ENCODE data around the gene ARF1.

ARF1 gene

GRCh38 chr1:228102791-228103620 is 20.5 kb downstream of the ARF1 start, which contains the start of gene C1orf35:
TSS of gene C1orf35 (minus strand) at chr1:228103325. CDS start at chr1:228103227, 98 bp downstream.
- Histone ChIP-seq H3K4me1 (ENCODE audit: control insufficient read depth in 1 of 2, insufficient read depth in 2 of 2, low read length in 2 of 2) (peaks cover 23 to 41% of the 10 kb centered on the region in 2 donors), H3K36me3 (ENCODE audit: control insufficient read depth in 1 of 2, insufficient read depth in 2 of 2, low read length in 2 of 2) (peaks cover 31 to 48% of the 10 kb centered on the region in 2 donors), H3K9ac (ENCODE audit: low read depth in 1 of 2, low read length in 2 of 2) (peak within 1 kb of the TSS; percentile 69 to 84), H3K27me3 (ENCODE audit: control insufficient read depth in 1 of 2, insufficient read depth in 2 of 2, low read length in 2 of 2) (no peaks in the 10 kb centered on the region), H3K27ac (ENCODE audit: low read depth, low read length) (peak within 1 kb of the TSS; percentile 73), H3K4me3 (ENCODE audit: low read depth in 1 of 2, low read length in 2 of 2) (peak within 1 kb of the TSS; percentile 80 to 86), H3K9me3 (ENCODE audit: control insufficient read depth in 1 of 2, low read length in 2 of 2) (no peaks in the 10 kb centered on the region)

DNA sequence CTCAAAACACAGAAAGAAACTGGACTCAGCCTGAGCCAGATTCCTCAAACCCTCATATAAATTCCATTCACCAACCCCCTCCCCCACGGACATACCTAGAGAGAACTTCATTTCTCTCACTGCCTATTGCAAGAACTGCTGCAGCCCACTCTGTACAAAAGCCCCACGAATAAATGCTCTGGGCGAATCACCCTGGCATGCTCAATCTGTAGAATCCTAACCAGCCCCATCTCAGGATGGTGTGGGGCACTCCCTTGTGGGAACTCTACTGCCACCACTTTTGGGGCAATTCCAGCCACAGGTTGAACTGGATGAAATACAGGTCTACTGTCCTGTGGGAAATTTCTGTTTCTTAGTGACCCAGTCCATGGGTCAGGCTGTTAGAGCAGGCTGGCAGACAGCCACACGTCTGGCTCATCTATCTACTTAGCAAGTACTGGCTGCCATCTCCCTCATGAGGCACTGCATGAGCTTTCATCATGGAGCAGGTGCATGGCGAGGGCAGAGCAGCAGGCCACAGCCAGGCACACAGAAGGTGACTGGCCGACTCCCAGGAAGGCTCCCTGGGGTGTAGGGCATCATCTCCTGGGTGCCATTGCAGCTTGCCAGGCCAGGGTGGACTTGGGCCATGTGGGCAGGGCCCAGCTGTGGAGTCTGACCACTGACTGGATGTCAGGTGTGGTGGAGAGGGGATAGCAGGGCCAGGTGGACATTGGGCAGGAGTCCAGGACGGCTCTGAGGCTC is 22.2 kb downstream of the ARF1 start:
- no peaks in the 10 kb centered on the region for H3K27me3 ChIP-seq (ENCODE audit: control insufficient read depth in 1 of 2, insufficient read depth in 2 of 2, low read length in 2 of 2)
- no peak overlapping the region for H3K4me3 ChIP-seq (ENCODE audit: low read depth in 1 of 2, low read length in 2 of 2)
- H3K4me1 ChIP-seq (ENCODE audit: control insufficient read depth in 1 of 2, insufficient read depth in 2 of 2, low read length in 2 of 2) = peaks cover 29 to 42% of the 10 kb centered on the region in 2 donors
- no peak overlapping the region for H3K27ac ChIP-seq (ENCODE audit: low read depth, low read length)
- no peak overlapping the region for H3K9ac ChIP-seq (ENCODE audit: low read depth in 1 of 2, low read length in 2 of 2)
- H3K36me3 ChIP-seq (ENCODE audit: control insufficient read depth in 1 of 2, insufficient read depth in 2 of 2, low read length in 2 of 2) = peaks cover 17 to 31% of the 10 kb centered on the region in 2 donors
- no peaks in the 10 kb centered on the region for H3K9me3 ChIP-seq (ENCODE audit: control insufficient read depth in 1 of 2, low read length in 2 of 2)

GRCh38 chr1:228105270-228105995 is 22.9 kb downstream of the ARF1 start:
- H3K9me3 ChIP-seq (ENCODE audit: control insufficient read depth in 1 of 2, low read length in 2 of 2) = no peaks in the 10 kb centered on the region
- H3K9ac ChIP-seq (ENCODE audit: low read depth in 1 of 2, low read length in 2 of 2) = no peak overlapping the region
- H3K4me1 ChIP-seq (ENCODE audit: control insufficient read depth in 1 of 2, insufficient read depth in 2 of 2, low read length in 2 of 2) = peaks cover 36 to 48% of the 10 kb centered on the region in 2 donors
- no peak overlapping the region for H3K4me3 ChIP-seq (ENCODE audit: low read depth in 1 of 2, low read length in 2 of 2)
- peaks cover 13 to 23% of the 10 kb centered on the region in 2 donors for H3K36me3 ChIP-seq (ENCODE audit: control insufficient read depth in 1 of 2, insufficient read depth in 2 of 2, low read length in 2 of 2)
- no peak overlapping the region for H3K27ac ChIP-seq (ENCODE audit: low read depth, low read length)
- no peaks in the 10 kb centered on the region for H3K27me3 ChIP-seq (ENCODE audit: control insufficient read depth in 1 of 2, insufficient read depth in 2 of 2, low read length in 2 of 2)

GRCh38 chr1:228105996-228106799 is 23.7 kb downstream of the ARF1 start:
- Histone ChIP-seq H3K36me3 (ENCODE audit: control insufficient read depth in 1 of 2, insufficient read depth in 2 of 2, low read length in 2 of 2) (peaks cover 9 to 16% of the 10 kb centered on the region in 2 donors), H3K9ac (ENCODE audit: low read depth in 1 of 2, low read length in 2 of 2) (no peak overlapping the region), H3K4me3 (ENCODE audit: low read depth in 1 of 2, low read length in 2 of 2) (no peak overlapping the region), H3K9me3 (ENCODE audit: control insufficient read depth in 1 of 2, low read length in 2 of 2) (no peaks in the 10 kb centered on the region), H3K27ac (ENCODE audit: low read depth, low read length) (no peak overlapping the region), H3K4me1 (ENCODE audit: control insufficient read depth in 1 of 2, insufficient read depth in 2 of 2, low read length in 2 of 2) (peaks cover 38 to 46% of the 10 kb centered on the region in 2 donors), H3K27me3 (ENCODE audit: control insufficient read depth in 1 of 2, insufficient read depth in 2 of 2, low read length in 2 of 2) (no peaks in the 10 kb centered on the region)

- Histone ChIP-seq H3K4me1 (ENCODE audit: control insufficient read depth in 1 of 2, insufficient read depth in 2 of 2, low read length in 2 of 2) (peaks cover 33 to 40% of the 10 kb centered on the region in 2 donors), H3K36me3 (ENCODE audit: control insufficient read depth in 1 of 2, insufficient read depth in 2 of 2, low read length in 2 of 2) (peaks cover 9 to 14% of the 10 kb centered on the region in 2 donors), H3K4me3 (ENCODE audit: low read depth in 1 of 2, low read length in 2 of 2) (no peak overlapping the region), H3K9ac (ENCODE audit: low read depth in 1 of 2, low read length in 2 of 2) (no peak overlapping the region), H3K27me3 (ENCODE audit: control insufficient read depth in 1 of 2, insufficient read depth in 2 of 2, low read length in 2 of 2) (no peaks in the 10 kb centered on the region), H3K9me3 (ENCODE audit: control insufficient read depth in 1 of 2, low read length in 2 of 2) (no peaks in the 10 kb centered on the region), H3K27ac (ENCODE audit: low read depth, low read length) (no peak overlapping the region)
Measured at GRCh38 chr1:228106800-228107054, 24.2 kb downstream of the ARF1 start.

DNA sequence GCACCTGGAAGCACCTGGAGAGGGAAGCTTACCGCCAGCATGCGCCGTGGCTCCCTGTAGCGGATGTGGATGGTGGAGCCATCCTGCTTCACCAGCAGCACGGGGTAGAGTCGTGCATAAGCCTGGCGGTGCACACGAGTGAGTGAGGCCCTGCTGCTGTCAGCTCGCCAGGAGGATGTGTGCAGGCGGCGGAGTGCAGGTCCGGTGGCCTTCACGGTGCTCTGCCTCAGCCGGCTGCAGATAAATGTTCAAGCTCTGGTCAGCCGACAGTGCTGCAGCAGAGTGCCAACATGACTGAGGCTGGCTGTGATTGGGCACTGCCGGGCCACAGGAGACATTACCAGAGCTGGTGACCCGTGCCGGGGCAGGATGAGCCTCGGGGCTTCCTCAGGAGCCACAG is 25.1 kb downstream of the ARF1 start:
- peak overlapping the region in 1 of 2 donors; percentile 99 for H3K9ac ChIP-seq (ENCODE audit: low read depth in 1 of 2, low read length in 2 of 2)
- H3K4me3 ChIP-seq (ENCODE audit: low read depth in 1 of 2, low read length in 2 of 2) = no peak overlapping the region
- H3K4me1 ChIP-seq (ENCODE audit: control insufficient read depth in 1 of 2, insufficient read depth in 2 of 2, low read length in 2 of 2) = peaks cover 31 to 38% of the 10 kb centered on the region in 2 donors
- H3K36me3 ChIP-seq (ENCODE audit: control insufficient read depth in 1 of 2, insufficient read depth in 2 of 2, low read length in 2 of 2) = peaks cover 9 to 14% of the 10 kb centered on the region in 2 donors
- no peaks in the 10 kb centered on the region for H3K27me3 ChIP-seq (ENCODE audit: control insufficient read depth in 1 of 2, insufficient read depth in 2 of 2, low read length in 2 of 2)
- no peak overlapping the region for H3K27ac ChIP-seq (ENCODE audit: low read depth, low read length)
- no peaks in the 10 kb centered on the region for H3K9me3 ChIP-seq (ENCODE audit: control insufficient read depth in 1 of 2, low read length in 2 of 2)

DNA sequence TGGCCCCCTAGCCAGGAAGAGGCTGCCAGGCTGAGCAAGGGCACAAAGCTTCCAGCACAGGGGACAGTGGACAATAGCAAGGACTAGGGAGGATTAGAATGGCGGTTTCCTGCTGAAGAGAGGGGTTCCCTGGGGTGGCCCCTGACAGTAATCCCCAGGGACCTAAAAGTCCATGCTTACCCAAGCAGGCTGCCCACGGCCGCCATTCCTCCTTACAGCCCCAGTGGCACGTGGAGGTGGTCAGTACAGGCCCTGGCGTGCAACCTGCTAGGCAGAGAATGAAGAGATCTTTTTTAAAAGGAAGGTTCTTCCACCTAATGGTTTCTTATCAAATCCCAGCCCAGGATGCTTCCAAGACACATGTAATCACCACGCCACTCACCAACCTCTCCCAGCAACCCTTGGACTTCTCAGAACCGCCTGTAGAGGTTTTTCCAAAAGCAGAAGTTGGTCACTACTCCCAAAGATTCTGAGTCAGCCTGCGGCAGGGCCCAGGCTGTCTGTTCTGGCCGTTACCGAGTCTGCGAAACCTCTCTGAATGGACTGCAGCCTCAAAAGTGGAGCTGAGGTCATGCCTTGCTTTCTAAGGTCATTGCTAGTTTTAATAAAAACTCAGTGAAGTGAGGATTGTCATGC is 25.7 kb downstream of the ARF1 start:
- Histone ChIP-seq H3K27ac (ENCODE audit: low read depth, low read length) (peak overlapping the region; percentile 91), H3K27me3 (ENCODE audit: control insufficient read depth in 1 of 2, insufficient read depth in 2 of 2, low read length in 2 of 2) (no peaks in the 10 kb centered on the region), H3K9ac (ENCODE audit: low read depth in 1 of 2, low read length in 2 of 2) (peak overlapping the region; percentile 84 to 99), H3K36me3 (ENCODE audit: control insufficient read depth in 1 of 2, insufficient read depth in 2 of 2, low read length in 2 of 2) (peaks cover 9 to 14% of the 10 kb centered on the region in 2 donors), H3K4me3 (ENCODE audit: low read depth in 1 of 2, low read length in 2 of 2) (peak overlapping the region; percentile 79 to 98), H3K9me3 (ENCODE audit: control insufficient read depth in 1 of 2, low read length in 2 of 2) (no peaks in the 10 kb centered on the region), H3K4me1 (ENCODE audit: control insufficient read depth in 1 of 2, insufficient read depth in 2 of 2, low read length in 2 of 2) (peaks cover 31 to 38% of the 10 kb centered on the region in 2 donors)

DNA sequence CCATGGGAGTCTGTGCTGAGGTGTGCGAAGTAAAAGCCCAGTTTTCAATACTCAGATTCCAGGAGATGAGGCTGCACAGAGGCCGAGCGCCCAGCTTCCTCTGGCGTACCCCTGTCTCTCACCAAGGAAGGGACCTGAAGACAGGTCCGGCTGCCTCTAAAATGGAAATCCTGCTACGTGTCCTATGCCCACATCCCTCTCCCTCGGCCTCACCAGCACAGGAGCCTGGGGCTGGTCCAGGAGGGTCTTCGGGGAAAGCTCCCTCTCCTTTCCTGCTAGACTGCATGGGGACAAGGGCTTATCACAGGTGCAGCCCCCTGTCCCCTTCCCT is 26.2 kb downstream of the ARF1 start:
- peak overlapping the region; percentile 79 to 98 for H3K4me3 ChIP-seq (ENCODE audit: low read depth in 1 of 2, low read length in 2 of 2)
- no peaks in the 10 kb centered on the region for H3K9me3 ChIP-seq (ENCODE audit: control insufficient read depth in 1 of 2, low read length in 2 of 2)
- H3K36me3 ChIP-seq (ENCODE audit: control insufficient read depth in 1 of 2, insufficient read depth in 2 of 2, low read length in 2 of 2) = peaks cover 9 to 14% of the 10 kb centered on the region in 2 donors
- no peaks in the 10 kb centered on the region for H3K27me3 ChIP-seq (ENCODE audit: control insufficient read depth in 1 of 2, insufficient read depth in 2 of 2, low read length in 2 of 2)
- peak overlapping the region; percentile 84 to 99 for H3K9ac ChIP-seq (ENCODE audit: low read depth in 1 of 2, low read length in 2 of 2)
- peak overlapping the region; percentile 91 for H3K27ac ChIP-seq (ENCODE audit: low read depth, low read length)
- H3K4me1 ChIP-seq (ENCODE audit: control insufficient read depth in 1 of 2, insufficient read depth in 2 of 2, low read length in 2 of 2) = peaks cover 28 to 33% of the 10 kb centered on the region in 2 donors

Measured in duodenal mucosa (tissue), 2 donors.